A673 (cell line): ENCODE measurements around the gene OR11G2.

ENCODE experiments used
- EZH2 ChIP-seq: fragments of 200-600 bp; sonication (generic); IDR thresholded peaks from 2 replicates; pipeline ENCODE4 v1.6.1; 2017; ENCODE audit warnings: borderline replicate concordance, low read depth, mild to moderate bottlenecking, mixed read lengths, antibody characterized with exemption, low read length; ENCODE audit not compliant: poor library complexity, severe bottlenecking
- TF ChIP-seq, protein P1 (sequence below): fragments of 300-800, 200-600 bp; sonication (generic); conservative IDR thresholded peaks from 2 replicates; pipeline ENCODE4 v1.5.1; 2017; ENCODE audit warnings: low read depth, mild to moderate bottlenecking, antibody characterized with exemption, low read length, moderate library complexity, mixed read lengths

DNA sequence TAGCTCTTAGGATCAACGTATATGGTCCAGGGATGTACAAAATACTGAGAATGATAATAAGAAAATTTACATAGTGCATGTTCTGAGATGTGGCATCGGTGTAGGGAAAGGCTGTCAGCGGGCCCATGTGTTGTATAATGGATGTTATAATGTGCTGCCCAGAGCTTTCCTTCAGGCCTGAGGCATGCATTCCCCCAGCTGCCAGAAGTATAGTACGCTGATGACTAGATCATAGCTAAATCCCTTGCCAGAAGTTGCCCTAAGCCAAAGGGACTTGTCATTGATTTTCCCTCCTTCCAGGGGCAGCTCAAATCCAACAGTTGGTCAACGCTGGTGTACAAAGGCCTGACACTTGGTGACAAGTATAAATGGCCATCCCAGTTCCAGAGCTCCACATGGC is 6.5 kb upstream of the OR11G2 start:
- TF ChIP-seq, protein P1, sequence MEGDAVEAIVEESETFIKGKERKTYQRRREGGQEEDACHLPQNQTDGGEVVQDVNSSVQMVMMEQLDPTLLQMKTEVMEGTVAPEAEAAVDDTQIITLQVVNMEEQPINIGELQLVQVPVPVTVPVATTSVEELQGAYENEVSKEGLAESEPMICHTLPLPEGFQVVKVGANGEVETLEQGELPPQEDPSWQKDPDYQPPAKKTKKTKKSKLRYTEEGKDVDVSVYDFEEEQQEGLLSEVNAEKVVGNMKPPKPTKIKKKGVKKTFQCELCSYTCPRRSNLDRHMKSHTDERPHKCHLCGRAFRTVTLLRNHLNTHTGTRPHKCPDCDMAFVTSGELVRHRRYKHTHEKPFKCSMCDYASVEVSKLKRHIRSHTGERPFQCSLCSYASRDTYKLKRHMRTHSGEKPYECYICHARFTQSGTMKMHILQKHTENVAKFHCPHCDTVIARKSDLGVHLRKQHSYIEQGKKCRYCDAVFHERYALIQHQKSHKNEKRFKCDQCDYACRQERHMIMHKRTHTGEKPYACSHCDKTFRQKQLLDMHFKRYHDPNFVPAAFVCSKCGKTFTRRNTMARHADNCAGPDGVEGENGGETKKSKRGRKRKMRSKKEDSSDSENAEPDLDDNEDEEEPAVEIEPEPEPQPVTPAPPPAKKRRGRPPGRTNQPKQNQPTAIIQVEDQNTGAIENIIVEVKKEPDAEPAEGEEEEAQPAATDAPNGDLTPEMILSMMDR: no peak
- no peak for TF ChIP-seq EZH2
